Measurements from ENCODE around the gene OIT3.
A peak's percentile ranks its signal among the peaks of the same experiment; 100 is the strongest.

Gene OIT3

DNA sequence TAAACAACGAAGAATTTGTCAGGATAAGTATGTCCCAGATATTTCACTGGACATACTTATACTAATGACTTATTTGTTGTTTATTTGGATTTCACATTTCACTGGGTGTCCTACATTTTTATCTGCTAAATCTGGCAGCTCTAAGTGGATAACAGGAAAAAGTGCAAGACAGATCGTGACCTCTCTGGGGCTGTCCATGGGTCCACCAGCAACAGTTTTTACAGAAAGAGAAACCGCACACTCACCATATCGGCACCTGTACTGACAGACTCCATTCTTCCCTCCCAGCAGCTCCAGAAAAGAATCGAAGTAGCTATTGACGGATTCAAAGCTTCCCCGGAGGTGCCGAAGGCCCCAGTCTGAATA lies 60.7 kb downstream of the OIT3 start:
- DNase-seq = no peak

DNA sequence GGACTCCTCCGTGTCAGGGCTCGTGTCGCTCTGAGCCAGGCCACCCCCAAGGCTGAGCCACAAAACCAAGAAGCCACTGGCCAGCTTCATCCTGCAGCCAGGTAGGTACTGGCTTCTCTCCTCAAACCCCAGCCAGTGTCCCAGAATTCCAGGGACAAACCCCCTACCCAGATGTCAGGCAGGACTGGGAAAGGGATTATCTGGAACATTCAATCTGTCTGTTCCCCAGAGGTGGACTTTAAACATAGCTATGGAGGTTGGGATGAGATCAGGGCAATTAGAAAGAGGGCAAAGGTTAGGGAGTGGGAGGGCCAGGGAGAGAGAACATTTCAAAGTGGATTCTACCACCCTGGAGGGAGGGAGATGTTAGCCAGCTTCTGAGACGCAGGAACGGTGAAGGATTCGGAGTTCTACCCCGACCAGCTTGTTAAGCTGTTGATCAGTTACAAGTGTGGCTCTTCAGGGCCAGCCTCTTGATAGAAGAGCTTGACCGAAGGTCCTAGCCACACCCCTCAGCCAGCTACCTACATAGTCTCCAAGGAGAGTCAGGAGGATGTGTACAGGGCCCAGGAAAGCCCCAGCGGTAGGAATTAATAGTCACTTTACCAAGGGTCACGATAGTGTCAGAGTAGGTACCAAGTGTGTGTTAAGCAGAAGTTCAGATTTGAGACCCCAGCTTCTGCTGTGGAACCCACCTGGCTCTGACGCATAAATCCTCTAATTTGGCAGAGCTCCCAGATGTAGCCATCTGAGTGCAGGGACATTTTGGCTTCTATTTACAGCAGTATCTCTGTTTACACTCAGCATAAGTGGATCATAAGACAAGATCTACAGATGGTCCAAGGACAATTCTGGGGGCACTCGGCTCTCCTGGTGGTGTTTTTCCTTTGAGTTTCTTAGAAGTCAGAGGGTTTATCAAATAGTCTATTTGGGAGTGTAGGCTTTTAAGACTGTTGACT lies 61.3 kb downstream of the OIT3 start, which contains the start of gene PLA2G12B:
Gene PLA2G12B (minus strand): TSS at position 211 of the 959 bp plus-strand sequence. CDS start 121 bp downstream, at position 90.
- peak; percentile 34 for DNase-seq

DNA sequence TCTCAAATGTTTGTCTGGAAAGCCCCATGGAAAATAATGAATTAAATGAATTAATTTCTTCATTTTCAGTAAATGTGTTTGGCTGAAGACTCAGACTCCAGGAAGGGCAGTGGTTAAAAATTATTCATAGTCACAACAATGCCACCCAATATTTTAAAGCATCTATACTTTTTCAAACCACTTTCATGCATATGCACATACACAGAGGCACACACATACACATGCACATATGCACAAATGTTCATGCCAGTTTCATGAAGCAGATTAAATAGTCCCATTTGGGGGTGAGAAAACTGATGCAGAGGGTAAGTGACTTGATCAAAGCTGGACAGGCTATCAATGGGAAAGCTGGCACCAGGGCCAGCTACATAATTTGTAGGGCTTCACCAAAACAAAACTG lies 62.5 kb downstream of the OIT3 start:
- DNase-seq = no peak

DNA sequence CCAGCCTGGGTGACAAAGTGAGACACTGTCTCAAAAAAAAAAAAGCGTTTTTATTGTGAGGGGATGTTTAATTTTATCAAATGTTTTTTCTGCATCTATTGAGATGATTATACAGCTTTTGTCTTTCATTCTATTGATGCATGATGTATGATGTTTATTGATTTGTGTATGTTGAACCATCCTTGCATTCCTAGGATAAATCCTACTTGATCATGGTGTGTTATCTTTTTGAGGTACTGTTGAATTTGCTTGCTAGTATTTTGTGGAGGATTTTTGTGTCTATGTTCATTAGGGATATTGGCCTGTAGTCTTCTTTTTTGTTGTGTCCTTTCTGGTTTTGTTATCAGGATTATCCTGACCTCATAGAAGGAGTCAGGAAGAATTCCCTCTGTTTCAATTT lies 83.3 kb downstream of the OIT3 start:
- no peak for DNase-seq

DNA sequence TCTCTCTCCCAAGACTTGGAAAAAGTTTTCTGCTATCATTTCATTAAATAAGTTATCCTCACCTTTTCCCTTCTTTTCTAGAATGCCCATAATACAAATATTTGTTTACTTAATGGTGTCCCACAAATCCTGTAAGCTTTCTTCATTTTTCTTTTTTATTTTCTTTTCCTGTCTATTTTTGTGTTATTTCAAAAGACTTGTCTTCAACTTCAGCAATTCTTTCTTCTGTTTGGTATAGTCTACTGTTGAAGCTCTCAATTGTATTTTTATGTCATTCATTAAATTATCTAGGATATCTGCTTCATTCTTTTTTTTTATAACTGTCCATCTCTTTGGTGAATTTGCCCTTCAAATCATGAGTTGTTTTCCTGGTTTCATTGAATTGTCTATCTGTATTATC lies 86.2 kb downstream of the OIT3 start:
- no peak for DNase-seq

GRCh38 chr10:72980348-72980747 lies 86.8 kb downstream of the OIT3 start:
- DNase-seq = no peak

GRCh38 chr10:72981028-72981881 lies 87.7 kb downstream of the OIT3 start:
- no peak for DNase-seq

GRCh38 chr10:72981882-72982529 lies 88.5 kb downstream of the OIT3 start:
- DNase-seq = no peak

All from DMS 273 treated with DMSO at 0.1 percent for 48 hours (cell line).